NCI-H1694 (cell line): ENCODE results near the gene DELE1.
A peak's percentile ranks its signal among the peaks of the same experiment; 100 is the strongest.

Source experiments
- DNase-seq: peaks from one replicate; lab custom pipeline; 2025; lab: John Stamatoyannopoulos, UW

DELE1 gene, protein sequence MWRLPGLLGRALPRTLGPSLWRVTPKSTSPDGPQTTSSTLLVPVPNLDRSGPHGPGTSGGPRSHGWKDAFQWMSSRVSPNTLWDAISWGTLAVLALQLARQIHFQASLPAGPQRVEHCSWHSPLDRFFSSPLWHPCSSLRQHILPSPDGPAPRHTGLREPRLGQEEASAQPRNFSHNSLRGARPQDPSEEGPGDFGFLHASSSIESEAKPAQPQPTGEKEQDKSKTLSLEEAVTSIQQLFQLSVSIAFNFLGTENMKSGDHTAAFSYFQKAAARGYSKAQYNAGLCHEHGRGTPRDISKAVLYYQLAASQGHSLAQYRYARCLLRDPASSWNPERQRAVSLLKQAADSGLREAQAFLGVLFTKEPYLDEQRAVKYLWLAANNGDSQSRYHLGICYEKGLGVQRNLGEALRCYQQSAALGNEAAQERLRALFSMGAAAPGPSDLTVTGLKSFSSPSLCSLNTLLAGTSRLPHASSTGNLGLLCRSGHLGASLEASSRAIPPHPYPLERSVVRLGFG

DNA sequence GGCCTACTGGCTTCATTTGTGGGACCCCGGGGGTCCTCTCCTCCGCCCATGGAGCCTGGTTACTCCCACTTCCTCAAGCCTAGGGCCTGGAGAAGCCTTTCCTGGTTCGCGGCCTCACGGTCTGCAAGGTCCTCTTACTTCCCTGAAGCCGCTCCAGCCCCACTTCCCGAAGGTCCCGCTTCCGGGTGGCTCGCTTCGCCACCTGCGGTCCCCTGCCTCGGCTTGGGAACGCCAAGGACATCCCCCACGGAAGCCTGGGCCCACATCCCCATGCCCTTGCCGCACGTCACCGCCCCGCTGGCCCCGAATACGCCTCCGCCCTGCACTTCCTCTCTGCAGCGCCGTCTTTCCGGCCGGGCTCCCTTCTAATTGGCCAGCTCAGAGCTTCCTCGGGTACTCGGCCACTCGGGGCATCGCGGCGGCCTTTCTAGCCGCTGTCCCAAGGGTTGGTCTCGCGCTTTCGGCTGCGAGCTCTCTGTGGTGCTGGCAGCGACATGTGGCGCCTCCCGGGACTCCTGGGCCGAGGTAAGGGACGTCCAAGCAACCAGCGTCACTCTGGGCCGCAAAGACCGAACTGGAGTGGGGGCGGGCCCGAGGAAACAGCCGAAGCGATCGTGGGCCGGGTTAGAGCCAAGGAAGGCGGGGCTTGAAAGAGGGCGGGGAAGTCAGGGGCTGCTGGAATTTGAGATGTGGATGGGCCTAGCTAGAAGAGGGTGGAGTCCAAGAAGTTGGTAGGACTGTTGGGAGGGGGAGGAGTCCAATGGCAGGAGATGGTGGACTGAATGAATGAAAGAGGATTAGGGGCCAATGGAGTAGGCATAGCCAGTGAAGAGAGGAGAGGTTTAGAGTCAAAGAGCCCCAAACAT, at the start of gene DELE1:
Gene DELE1, plus strand, starts transcription at position 424 of the 866 bp plus-strand sequence. Its CDS starts 71 bp downstream, at position 495.
- peak; percentile 74 for DNase-seq

DNA sequence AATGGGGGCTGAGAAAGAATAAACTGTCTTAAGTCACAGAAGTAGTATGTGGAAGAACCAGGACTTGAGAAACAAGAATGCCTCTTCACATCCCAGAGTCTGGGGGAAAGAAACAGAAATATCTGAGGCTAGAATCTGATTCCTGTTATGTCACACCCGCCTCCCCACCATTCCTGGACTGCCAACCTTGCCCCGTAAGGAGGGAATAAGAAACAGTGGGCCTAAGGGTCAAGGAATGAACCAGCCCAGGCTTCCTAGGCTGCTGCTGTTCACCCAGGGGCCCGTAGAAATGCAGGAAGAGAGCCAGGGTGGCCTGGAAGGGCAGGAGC, 49.8 kb upstream of the DELE1 start:
- DNase-seq: no peak

DNA sequence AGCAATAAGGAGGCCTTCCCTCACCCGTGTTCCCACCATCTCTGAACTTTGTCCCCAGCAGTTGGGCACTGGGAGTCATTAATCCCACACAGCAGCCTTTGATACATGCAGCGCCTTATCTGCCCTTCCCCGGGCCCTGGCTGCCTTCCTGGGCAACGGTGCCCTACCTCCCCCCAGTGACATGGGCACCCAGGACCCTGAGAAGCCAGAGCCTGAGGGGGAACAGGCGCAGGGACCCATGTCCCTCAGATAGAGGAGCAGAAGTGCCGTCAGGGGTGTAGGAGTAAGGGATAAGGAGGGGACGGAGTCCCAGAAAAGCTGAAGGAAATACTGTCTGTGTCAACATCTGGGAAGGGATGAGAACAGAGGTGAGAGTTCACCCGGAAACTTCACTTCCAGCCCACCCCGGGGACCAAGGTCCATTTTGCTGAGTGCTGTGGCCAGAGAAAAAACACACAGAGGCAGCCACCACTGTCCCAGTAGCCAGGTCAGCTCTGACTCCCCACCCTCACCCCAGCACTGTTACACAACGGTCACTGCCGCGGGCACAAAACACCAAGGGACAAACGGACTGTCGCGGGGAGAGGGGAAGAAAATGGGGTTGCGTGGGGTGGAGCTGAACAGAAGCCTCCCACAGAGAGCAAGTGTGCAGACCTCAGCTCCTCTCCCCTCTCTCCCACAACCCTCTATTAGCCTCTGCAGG, 49.3 kb upstream of the DELE1 start:
- DNase-seq: no peak

DNA sequence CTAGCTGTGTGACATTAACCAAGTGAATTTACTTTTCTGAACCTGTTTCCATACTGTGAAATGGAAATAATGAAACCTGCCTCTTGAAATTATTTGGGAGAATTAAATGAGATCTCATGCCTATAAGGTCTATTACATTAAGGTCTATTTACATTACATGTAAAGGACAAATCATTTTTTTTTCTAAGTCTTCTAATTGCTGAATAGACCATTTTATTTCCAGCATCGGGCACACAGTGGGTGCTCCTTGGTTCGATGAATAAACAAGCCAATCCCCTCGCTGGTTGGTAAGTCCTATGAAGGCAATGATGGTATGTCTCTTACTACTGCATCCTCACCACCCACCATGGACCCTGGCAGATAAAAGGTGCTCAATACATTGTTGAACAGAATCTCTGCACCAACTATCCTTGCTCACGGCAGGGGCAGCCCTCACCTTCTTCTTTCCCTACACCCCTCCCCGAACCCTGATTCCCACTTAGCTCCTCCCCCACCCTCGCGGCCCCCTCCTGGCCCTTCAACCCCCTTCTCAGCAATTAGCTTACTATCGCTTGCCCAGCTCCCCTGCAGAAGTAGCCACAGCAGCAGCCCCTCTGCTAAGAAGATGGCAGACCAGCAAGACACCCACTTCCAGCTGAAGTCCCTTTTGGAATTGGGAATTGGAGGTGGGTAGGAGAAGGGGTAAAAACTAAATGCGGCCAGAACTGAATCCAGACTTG, 48.5 kb upstream of the DELE1 start:
- no peak for DNase-seq

DNA sequence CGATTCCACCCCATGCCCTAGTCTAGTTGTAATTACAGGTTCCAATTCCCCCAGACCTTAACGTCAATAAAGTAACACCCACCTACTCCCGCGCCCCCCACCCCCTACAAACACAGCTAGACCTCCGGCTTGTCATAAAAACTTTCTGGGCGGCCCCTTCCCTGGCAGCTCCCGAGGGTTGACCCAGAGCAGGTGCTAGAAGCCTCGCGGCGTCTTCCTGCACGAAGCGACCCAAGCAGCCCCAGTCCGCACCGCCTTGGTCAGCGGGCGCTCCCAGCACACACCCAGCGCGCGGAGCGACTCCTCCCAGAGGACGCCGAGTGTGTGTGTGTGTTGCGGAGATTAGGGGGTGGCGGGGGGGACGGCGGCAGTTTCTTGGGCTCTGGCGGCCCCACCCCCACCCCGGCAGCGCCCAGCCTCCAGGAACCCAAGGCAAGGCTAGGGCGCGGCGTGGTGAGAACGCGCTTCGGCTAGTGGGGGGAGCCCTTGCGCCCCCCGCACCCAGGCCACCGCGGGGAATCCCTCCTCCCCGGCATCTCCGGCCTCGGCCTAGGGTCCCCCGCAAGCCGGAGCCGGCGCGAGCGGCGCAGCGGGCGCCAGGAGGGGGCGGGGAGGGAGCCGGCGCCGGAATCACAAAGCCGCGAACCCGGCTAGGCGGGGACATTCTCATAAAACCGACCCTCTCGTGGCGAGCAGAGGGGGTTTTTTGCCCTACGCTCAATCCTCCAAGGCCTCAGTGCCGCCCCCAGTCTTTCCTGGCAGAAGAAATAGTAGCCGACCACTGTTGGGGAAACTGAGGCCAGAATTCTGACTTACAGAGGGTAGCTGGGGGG, 47.7 kb upstream of the DELE1 start:
- no peak for DNase-seq

DNA sequence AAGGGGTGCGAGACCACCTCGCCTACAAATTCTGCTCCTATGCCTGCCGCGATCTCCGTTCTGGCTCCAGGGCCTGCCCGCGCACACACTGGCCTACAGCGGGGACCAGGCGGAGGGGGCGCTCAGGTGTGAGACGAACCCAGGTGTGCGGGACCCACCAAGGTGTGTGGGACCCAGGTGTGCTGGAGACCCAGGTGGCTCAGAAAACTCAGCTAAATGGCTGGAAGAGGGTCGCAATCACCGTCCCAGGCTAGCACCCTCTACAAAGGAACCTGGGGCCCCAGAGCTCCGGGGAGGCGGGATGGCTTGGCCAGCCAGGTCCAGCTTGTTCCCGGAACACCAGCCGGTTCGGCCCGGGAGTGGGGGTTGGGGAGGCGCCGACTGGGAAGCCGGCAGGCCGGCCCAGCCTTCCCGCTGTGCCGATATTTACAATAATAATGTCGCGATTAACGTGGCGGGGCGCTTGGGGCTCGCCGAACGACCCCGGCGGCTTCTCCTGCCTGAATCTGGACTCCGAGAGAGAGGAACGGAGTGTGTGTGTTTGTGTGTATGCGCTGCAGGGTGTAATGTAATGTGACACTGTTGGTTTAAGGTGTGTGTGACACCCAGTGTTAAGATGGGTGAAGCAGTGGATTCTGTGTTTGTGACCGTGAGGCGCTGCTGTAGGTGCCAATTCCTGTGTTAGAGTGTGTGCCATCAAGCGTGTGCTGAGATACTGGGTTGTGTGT, 46.9 kb upstream of the DELE1 start:
- no peak for DNase-seq

DNA sequence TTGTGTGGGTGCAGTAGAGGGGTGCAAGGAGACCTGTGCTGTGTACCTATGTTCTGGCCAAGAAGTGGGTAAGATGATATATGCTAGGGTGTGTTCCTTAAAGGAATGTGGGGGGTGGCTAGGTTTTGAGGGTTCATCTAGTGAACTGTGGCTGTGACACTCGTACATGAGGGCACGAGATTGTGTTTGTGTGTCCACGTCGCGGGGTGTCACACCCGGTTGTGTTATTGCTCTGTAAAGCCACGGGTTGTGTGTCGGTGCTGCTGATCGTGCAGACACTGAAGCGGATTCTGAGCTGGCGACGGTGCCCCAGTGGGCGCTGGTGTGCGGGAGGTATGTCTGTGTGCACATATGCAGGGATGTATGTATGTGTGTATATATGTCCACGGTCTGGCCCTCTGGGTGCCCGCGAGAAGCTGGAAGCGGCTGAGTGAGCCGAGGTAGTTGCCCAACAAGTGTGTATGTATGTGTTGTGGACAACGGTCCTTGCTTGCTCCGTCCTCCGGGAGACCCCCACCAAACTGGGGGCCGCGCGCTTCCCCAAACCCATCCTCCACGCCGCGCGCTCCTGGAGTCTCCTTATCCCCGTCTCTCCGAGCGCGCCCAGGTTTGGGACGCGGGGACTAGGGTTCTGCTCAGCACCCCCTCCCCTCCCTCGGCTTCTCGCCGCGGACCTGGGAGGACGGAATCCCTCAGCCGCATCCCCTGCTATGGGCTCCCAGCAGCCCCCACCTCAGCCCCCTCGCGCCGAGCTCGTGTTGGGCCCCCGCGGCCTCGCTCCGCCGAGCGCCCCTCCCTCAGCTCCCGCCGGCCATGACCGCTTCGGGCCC, 46.1 kb upstream of the DELE1 start:
- peak; percentile 19 for DNase-seq

DNA sequence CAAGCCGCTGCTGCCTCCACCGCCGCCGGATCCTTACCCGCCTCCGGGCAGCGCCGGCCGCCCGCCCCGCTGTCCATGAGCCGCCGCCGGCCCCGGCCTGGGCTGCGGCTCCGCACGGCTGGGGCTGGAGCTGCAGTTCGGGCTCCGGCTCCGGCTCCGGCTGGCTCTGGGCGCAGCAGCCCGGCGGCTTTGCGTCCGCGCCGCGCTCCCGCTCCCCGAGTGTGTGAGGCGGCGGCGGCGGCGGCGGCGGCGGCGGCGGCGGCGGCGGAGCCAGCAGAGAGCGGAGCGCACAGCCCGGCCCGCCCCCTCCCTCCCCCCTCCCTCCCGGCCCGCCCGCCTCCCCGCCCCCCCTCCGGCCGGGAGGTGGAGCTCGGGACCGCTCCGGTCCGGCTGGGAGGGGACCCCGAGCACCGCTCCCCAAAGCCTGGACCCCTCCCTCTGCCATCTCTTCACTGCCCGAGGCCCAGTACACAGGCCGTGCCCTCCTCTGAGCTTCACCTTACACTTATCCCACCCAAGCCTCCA, 45.4 kb upstream of the DELE1 start, which contains the start of gene PCDH1:
Gene PCDH1, minus strand, starts transcription at position 225 of the 525 bp plus-strand sequence. Its CDS starts 148 bp downstream, at position 77.
- no peak for DNase-seq

DNA sequence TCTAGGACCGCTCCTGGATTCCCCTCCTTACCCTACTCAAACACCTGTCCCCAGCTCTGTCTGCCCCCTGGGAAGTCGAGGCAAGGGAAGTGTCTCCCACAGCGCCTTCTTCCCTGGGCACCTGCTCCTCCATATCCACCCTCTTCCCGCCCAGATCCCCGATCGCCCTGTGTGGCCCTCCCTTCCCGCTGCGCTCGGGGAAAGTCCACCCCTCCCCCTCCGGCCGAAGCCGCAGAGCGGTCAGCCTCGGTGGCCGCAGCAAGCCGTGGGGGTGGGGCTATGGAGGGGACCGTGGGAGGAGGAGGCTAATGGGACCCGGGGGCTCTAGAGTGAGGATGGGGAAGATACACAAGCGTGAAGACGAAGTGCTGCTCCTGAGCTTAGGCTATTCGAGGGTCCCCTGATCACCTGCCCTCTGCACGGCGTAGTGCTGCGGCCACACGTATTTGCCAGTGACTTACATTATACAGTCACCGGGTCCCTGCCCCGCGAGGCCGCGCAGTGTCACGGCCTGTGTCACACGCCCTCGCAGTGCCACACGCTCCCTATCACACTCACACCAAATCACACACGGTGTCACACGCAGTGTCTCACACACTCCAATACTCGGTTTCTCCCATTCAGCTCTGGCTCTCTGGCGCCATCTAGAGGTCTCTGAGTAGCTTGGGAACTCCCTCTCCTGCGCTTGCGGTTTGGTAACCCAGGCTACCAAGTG, 44.8 kb upstream of the DELE1 start:
- DNase-seq: peak; percentile 91

DNA sequence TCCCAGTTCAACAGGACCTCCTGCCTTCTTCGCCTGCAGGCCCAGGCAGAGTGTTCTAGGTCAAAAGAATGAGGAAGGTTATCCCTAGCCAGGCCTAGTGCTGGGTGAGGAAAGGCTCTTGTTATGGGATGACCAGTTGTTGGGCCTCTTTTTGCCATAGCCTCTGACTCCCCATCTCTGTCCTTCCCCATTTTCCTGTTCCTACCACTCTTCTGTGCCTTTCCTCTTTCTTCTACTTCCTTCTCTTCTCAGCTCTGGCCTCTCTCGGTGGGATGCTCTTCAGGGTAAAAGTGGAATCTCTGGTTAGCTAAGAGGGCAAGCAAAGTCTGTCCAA, 44.3 kb upstream of the DELE1 start:
- DNase-seq: no peak

DNA sequence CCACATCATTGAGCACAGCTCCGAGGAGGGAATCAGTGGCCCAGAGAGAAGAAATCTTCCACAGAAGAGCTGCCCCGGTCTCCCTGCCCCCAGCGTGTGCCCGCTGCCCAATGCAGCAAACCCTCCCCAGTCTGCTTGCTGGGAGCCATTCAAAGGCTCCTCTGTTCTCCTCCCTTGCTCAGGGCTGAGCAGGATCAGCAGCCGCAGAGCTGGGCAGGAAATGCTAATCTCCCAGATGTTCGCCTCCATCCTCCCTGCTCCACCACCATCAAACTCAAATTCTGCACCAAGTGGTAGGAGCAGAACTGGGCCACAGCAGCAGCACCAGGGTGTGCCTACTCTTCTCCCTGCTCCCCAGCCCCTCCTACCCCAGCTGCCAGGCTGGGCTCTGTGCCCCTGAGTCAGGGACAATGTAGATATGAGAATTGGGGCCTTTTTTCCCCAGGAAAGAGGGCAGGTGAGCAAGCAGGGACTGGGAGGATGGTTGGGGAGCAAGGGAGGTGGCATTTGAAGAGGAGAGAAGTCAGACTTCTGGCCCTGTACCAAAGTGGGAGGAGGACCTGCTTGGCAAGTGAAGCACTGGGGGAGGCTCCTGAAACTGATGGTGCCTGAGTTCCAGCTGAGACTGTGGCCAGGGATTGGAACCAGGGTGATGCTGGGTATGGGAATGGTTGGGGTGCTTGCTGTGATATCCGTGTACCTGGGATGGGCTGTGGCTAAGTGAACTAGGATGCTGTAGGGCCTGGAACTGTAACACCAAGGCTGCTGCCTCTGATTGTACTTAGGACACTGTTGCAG, 43.5 kb upstream of the DELE1 start:
- DNase-seq: peak; percentile 24

DNA sequence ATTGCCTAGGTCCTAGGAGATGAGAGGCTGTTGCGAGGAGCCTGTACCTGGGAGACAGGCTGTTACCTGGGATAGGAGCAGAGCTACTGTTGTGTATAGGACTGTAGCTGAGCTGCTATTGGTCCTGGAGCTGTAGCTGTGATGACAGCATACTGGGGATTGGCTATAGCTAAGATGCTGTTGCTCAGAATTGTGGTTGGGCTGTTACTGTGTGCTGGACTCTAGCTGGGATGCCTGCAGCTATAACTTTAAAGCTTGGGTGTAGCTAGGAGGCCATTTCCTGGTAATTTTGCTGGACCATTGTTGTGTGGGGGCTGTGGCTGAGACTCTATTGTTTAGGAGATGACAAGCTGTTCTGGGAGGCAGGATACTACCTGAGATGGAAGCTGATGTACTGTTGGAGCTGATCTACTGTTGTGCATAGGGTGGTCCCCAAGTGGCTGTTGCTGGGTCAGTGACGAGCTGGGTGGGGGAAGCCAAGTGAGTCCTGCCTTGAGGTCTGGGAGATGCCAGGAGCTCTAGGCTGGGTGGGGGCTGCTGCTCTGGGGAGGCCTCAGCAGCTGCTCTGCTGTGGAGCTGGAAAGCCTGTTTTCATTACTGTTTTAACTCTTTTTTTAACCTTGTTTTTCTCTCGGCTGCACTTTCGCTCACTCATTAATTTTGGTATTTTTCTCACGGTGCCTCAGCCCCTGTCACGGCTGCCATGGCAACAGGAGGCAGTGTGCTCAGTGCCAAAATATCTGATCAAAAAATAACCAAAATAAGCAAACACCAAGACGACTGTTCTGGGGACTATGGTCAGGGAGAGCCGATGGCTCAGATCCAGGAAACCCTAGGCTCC, 42.5 kb upstream of the DELE1 start:
- DNase-seq: no peak

DNA sequence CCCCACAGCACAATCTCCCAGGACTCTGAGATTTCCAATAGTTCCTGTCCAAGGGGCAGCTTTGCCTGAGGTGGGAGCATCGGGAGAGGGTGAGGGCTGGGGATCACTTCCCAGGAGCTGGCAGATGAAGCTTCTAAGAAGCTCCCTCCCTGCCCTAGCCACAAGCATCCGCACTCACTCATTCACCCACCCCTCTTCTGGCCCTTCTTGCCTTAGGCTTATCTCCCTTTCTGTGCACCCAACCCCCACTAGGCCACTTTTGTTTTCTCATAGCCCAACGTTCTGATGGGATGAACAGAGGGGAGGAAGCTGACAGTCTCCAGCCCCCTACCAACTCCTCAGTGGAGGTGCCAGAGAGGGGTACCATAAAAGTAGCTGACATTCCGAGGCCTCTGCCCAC, 41.8 kb upstream of the DELE1 start:
- no peak for DNase-seq

DNA sequence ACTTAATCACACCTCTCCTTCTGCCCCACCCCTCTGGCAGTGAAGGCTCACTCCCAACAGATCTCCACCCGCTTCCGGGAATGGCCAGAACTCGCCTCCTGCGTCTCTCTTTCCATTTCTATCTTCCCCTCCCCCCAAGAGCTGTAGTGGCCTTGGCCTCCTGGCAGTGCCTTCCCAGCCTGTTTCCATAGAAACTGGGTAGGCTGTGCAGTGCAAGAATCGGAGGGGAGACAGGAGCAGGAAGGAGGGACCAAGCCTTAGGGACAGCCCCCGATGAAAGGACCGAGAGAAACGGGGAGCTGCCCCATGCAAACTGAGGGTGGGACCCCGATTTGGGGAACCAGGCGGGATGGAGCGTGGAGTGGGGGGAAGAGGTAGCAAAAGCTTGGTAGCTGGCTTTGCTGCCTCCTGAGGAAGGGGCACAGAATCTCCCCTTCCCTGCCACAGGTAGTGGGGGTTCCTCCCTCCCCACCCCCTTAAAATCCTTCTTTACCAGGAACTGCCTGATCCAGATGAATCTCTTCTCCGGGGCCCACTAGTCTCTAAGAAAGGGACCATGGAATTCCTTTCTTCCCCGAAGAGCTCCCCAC, 41.0 kb upstream of the DELE1 start:
- DNase-seq: no peak

DNA sequence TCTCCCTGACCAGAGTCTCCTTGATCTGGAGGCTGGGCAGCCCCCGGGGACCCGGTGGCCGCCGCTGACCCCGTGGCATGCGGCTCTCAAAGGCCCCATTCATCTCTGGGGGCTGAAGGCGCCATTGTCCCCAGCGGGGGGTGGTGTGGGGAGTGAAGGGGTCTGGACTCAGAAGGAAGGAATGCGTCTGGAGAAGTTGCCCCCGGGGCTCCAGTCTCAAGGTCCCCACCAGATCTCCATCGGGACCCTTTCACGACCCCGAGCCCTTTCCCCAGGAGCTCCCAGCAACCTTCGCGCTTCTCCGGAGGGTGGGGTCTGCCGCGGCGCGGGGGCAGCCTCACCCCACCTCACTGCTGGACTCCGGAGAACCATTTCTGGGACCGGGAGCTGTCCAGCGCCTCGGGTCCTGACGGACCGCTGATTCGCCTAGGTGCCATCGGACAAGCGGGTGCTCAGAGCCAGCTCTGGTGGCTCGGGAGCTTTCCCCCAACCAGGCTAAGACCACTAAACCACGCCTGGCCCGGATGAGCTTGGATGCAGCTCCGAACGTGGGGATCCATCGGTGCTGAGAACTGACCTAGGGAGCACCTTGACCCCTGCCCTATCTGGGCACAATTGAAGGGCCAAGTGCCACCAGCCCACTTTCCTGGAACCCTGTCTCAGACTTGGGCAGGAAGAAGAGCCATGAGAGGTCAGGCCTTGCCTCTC, 40.3 kb upstream of the DELE1 start:
- DNase-seq: no peak
